DMS 273 treated with DMSO at 0.1 percent for 48 hours (cell line): ENCODE data around the gene DOCK6.
"Not testable (repeated sequence)": the region's sequence is repeated elsewhere in the genome, so short reads cannot be mapped to it uniquely, and the experiment has no call there.

Experiments
- DNase-seq: peaks from one replicate; lab custom pipeline; 2025; lab: John Stamatoyannopoulos, UW

The DOCK6 gene

DNA sequence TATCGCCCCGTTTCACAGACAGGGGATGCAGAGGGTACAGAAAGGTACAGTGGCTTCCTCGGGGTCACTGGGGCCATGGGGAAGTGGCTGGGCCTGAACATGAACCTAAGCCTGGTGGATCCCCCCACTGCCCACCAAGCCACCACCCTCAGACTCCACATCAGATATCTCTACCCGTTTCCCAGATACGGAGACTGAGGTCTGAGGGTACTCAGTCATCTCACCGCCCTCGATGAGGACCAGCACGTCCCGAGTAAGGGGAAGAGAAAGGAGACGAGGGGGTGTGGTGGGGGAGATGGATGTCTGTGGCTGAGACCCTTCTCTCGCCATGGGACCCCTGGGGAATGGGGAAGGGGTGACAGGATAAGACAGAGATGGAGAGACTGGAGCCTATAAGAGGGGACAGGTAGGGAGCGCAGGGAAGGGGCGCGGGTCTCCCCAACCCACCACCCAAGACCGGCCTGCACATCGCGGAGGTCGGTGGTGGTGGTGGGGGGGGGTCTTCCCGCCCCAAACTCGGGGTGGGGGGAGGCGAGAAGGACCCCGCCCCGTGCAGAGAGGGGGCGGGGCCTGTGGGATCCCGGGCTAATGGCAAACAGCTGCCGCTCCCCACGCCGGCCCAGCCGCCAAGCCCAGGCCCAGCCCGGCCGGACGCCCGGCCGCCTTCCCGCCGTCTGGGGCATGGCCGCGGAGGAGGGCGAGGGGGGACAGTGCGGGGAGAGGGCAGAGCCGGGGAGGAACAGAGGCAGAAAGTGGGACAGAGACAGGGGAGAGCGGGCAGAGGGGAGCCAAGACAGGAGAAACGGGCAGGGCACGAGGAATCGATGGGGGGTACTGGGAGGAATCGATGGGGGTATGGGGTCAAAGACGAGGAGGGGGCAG lies 65.7 kb downstream of the DOCK6 start:
- DNase-seq, result no peak

DNA sequence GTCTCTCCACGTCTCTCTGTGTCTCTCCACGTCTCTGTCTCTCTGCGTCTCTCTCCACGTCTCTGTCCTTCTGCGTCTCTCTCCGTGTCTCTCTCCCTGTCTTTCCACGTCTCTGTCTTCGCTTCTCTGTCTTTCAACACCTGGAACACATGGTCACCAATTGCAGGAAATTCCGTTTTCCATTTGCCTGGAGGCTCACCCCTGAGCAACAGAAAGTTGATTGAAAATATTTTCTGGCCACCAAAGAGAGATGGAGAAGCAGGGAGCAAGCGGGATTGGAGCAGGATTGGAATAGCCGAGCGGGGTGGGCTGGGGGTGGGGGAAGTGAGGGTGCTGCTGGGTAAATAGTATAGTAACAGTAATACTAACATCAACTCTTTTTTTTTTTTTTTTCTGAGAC lies 66.6 kb downstream of the DOCK6 start:
- DNase-seq, result no peak

DNA sequence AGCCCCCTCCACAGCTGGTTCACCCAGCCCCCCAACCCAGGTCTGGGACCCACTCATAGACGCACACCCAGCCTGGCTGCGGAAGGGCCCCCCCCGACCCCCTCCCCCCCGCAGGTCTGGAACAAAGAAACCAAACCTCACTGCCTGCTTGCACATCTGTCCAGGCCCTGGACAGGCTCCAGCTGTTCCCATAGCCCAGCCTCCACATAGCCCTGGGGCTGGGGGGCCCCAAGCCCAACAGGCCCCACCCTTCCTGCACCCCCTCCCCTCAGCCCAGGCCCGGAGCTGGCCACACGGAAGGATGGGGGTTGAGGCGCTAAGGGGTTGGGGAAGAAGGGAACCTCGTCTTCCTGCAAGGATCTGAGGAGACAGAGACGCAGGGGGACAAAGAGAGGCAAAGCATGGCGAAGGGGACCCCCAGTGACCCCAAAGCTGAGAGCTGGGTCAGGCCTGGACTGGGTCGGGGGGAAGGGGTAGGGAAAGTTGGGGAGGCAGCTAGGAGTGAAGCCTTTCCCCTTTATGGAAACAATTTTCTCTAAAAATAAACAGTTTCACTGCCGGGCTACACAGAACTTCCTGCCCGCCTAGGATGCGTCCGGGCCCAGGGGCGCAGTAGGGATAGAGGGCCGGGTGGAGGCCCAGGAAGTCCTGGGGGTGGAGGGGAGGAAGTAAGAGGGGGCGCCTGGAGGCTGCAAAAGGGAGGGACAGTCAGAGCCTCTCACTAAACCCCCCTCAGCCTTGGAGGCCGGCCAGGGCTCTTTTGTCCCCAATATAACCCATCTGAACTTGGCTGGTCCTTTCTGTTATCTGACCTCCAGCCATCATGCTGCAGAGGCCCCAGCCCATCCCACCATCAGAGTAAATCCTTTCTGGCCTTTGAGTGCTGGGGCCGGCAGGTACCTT lies 67.4 kb downstream of the DOCK6 start:
- no peak for DNase-seq

DNA sequence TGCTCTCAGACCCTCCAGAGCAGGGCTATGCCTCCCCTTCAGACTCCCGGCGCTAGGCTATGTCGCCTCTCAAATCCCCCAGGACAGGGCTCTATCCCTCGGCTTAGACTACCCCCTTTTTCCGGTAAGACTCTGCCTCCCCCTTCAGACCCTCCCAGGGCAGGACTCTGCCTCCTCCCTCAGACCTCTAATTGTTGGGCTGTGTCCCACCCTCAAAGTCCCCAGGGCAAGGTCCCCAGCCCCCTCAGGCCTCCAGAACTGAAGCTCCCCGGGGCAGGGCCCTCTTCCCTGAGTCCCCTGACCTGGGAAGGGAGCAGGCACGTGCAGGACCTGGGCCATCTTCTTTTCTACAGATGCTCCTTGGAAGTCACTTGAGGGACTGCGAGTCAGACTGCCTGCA lies 68.2 kb downstream of the DOCK6 start:
- no peak for DNase-seq

DNA sequence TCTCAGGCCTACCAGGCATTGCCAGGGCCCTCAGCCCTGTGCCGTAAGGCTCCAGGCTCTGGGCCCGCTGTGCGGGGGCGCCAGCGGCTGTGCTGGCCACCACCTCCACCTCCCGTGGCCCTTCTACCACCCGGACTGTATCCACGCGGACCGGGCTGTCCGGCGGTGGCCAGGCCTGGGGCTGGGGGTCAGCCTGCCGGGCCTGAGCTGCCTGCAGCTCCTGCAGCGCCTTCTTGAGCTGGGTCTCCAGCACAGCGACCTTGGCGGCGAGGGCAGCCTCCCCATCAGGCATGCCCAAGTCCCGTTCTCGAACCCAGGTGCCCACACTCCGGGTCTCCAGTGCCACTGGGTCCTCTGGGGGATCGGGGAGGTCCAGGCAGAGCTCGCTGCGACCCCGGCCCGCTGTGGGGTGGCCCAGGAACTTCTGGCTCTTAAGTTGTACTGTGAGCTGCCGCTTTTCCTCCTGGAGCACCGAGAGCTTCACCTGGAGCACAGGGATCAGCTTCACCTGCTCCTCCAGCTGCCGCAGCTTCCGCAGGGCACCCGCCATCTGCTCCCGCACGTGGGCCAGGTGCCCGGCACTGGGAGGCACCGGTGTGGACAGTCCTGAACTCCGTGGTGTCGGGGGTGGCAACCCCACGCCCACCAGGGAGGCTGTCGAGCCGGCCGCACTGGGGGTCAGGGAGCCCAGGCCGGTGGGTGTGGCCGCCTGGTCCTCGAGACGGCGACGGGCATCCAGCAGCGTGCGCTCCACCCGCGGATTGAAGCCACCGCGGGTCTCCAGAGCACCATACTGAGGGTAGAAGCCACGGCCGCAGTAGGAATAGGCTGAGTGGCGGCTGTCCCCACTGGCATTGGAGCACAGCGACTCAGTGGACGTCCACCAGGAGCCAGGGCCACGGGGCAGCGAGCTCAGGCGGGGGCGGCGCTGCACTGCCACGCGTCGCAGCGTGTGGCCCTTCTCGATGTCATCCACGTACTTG lies 69.1 kb downstream of the DOCK6 start:
- DNase-seq, result no peak

DNA sequence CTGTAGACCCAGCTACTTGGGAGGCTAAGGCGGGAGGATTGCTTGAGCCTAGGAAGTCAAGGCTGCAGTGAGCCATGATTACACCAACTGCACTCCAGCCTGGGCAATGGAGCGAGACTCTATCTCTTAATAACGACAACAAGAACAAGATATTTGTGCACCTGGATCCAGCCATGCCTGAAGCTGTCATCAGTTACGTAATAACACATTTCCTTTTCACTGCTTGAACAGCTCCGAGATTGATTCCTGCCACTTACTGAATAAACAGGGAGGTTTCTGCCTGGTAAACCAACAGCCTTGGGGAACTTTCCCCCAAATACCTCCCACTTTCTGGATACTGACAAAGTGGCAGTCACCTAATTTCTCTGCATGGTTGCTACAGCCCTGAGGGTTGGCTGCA lies 70.4 kb downstream of the DOCK6 start:
- DNase-seq, result no peak

DNA sequence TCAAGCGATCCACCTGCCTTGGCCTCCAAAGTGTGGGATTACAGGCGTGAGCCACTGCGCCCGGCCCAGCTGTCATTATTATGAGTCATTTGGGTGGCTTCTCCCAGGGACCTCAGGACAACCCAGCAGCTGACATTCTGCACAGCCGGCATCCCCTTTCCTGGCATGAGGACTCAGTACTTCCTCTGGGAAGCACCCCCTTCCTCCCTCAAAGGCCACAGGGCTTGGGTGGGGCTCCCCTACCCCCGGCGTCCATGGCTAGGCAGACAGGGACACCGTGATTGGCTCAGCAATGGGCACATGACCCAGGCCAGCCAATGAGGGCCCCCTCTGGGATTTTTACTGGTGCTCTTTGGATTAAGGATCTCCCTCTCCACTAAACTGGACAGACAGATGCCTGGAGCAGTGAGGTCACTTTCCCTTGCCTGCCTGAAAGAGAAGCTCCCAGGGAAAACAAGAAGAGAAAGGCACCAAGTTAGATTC lies 71.0 kb downstream of the DOCK6 start:
- peak; percentile 40 for DNase-seq

DNA sequence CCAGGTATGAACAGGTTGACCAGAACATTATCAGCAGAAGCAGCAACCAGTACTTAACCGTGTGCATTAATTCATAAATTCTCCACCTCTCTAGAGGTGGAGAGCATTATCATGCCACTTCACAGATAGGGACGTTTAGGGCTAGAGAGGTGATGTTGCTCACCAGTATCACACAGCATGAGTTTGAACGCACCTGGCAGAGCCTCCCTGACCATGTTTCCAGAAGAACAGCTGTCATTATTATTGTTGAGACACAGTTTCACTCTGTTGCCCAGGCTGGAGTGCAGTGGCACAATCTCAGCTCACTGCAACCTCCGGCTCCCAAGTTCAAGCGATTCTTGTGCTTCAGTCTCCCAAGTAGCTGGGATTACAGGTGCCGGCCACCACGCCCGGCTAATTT lies 71.8 kb downstream of the DOCK6 start:
- DNase-seq, result no peak

DNA sequence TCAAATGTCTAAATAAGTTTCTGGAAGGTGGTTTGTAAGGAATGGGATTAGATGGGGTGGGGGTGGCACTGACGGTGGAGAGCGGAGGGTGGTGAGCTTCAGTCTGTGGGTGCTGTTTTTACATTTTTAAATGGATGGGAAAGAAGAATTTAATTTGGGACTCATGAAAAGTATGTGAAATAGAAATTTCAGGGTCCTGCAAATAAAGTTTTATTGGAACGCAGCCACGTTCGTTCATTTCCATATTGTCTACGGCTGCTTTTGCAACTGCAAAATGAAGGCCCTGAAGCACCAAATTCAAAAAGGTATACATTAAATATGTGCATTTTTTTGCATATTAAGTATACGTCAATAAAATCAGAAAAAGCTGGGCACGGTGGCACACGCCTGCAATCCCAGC lies 74.9 kb downstream of the DOCK6 start:
- no peak for DNase-seq

DNA sequence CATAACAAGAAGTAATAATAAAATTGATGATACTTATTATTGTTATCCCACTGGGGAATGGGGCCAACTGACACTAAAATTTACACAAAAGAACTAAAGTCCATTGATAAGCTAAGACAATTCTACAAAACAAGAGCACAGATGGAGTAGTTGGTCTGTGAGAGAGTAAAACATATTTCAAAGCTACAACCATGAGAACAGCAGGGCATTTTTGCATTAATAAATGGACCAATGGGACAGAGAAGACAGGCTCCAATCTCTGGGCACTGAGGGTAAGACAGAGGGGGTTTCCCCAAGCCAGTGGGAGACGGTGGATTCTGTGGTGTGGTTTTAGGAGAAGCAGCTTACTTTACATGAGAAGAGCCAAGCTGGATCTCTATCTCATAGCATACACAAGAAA lies 79.3 kb downstream of the DOCK6 start:
- DNase-seq, result no peak

DNA sequence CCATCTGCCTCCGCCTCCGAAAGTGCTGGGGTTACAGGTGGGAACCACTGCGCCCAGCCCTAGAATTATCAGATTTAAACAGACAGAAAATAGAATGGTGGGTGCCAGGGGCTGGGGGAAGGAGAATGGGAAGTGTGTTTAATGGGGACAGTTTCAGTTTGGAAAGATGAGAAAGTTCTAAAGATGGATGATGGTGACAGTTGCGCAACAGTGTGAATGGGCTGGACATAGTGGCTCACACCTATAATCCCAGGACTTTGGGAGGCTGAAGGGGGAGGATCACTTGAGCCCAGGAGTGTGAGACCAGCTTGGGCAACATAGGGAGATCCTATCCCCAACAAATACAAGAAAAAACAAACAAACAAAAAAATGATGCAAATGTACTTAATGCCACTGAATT lies 80.8 kb downstream of the DOCK6 start:
- no peak for DNase-seq

DNA sequence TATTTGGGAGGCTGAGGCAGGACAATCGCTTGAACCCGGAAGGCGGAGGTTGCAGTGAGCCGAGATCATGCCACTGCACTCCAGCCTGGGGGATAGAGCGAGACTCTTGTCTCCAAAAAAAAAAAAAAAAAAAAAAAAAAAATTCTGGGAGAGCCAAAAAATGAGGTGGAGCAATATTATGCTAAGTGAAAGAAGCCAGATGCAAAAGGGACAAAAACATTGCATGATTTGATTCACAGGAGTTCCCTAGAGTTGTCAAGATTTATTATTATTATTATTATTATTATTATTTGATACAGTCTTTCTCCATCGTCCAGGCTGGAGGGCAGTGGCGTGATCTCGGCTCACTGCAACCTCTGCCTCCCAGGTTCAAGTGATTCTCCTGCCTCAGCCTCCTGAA lies 81.3 kb downstream of the DOCK6 start:
- not testable (repeated sequence) for DNase-seq

DNA sequence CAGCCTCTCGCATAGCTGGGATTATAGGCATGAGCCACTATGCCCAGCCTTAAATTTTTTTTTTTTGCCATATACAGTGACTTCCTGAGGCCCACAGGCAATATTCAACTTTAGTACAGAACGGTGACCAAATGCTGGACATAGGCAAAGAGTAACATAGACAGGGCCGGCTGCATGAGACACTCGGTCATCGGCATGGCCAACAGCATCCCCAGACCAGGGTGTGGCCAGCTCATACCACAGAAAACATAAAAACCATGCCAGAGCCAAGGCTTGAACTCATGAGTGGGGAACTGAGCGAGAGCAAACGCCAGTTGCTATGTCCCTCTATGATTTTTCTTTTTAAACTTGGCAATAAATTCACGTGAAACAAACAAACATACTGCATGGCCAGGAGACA lies 82.0 kb downstream of the DOCK6 start:
- DNase-seq, result no peak

DNA sequence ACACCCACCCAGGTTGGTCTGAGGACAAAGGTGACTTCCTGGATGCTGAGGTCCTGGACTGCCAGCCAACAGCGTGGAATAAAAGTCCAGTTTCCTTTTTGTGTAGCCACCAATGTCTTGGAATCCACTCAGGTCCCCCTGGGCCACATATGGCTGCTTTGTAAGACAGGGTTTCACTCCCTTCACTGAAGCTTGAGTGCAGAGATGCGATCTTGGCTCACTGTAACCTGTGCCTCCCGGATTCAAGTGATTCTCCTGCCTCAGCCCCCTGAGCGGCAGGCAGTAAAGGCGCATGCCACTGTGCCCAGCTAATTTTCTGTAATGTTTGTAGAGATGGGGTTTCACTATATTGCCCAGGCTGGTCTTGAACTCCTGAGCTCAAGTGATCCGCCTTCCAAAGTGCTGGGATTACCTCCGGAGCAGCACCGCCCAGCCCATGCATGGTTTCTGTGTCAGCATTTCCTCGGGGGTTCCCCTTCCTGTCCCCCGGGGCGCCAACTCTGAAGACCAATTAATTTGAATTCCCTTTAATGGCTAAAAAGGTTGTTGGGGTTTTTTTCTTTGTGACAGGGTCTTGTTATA lies 82.5 kb downstream of the DOCK6 start:
- DNase-seq, result no peak

DNA sequence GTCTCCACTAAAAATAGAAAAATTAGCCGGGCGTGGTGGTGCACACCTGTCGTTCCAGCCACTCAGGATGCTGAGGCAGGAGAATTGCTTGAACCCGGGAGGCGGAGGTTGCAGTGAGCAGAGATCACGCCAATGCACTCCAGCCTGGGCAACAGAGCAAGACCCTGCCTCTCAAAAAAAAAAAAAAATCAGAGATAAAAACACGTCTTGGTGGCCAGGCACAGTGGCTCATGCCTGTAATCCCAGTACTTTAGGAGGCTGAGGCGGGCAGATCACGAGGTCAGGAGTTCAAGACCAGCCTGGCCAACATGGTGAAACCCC lies 83.2 kb downstream of the DOCK6 start:
- not testable (repeated sequence) for DNase-seq

DNA sequence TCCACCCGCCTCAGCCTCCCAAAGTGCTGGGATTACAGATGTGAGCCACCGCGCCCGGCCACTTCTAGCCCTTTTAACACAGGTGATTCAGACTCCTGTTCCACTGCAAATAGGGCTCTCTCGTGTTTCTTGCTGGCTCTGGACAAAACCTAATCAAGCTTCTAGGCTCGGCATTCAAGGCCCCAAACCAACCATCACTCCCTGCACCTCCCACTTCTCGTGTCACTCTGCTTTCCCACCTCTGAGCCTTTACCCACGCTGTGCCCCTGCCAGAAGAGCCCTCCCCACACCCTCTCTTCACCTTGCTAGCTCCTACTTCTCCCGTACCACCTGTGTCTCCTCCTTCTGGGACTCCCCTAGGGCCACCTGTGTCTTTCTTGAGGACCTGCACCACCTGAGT lies 84.7 kb downstream of the DOCK6 start:
- no peak for DNase-seq

DNA sequence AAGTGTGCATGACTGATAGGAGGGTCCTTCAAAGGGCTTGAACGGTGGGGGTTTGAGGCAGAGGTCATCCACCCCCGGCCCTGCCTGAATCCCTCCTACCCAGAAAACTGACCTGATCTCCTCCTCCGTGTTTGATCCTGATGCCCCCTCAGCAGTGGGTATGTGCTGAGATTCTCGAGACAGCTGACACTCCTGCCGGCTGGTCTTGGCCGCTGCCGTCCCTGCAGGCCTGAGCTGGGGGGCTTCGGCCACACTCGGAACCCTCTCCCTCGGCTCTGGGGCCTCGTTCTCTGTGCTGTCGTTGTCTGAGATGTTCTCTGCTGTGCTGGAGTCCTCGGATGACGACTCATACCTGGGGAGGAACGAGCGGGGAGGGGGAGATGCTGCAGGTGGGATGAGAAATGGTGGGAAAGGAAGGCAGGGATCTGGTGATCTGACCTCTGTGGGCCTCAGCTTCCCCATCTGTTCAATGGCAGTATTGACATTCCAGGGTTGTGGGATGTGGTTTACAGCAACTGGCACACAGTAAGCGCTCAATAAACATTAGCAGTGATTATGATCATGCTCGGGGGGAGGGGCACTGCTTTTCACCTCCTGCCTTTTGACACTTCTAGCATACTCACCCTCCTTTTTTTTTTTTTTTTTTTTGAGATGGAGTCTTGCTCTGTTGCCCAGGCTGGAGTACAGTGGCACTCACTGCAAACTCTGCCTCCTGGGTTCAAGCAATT lies 85.7 kb downstream of the DOCK6 start:
- DNase-seq, result no peak

DNA sequence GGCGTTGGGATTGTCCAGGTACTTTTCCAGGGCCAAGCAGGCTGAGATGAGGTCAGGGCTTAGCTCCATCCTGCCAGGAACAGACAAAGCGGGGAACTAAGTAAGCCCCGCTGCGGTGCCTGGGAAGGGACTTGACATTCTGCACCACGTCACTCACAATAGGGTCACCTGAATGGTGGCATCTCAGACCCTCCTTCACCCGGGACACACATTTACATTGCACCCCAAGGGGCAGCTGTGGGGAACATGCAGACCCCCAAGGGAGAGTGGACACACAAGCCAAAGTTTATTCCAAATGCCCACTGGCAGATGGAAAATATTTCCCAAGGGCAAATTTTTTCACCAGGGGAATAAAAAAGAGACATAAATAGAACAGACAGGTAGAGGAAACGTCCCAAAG lies 86.4 kb downstream of the DOCK6 start:
- no peak for DNase-seq

DNA sequence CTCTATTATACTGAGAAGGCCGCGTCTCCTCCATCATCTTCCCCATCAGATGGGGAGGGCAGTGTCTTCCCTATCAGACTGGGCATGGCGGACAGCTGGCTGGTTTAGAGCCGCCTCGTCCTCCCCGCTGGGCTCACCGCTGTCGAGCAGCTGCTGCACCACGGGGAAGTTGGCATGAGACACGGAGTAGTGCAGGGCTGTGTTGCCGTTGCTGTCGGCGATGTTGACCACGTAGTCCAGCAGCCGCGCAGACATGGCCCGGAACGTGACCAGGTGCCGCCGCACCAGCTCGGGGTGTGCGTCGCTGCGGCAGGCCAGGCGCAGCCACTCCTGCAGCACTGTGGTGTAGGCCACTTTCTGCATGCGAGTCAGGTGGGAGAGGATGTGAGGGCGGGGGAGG lies 88.0 kb downstream of the DOCK6 start:
- DNase-seq, result peak; percentile 77

DNA sequence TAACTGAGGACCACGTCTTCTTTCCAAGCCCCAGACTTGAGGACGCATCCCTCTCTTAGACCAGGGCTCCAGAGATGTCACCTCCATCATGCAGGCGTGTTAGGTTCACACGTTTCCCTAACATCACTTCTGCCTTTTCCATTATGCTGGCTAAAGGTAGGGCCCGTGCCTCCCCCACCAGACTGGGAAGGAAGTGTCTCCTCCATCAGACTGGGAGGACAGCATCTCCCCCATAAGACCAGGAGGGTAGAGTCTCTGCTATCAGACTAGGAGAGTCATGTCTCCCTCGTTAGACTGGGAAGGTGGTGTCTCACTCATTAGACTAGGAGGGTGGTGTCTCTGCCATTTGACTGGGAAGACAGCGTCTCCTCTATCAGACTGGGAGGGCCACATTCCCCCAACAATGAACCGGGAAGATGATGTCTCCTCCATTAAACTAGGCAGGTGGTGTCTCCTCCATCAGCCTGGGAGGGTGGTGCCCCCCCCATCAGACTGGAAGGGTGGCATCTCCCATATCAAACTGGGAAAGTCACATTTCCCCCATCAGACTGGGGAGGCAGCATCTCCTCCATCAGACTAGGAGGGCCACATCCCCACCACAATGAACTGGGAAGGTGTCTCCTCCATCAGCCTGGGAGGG lies 88.7 kb downstream of the DOCK6 start:
- no peak for DNase-seq
